Posterior vena cava (tissue), 2 donors: ENCODE results near the gene PLEKHA1. TPM values are rescaled to one million over a fixed set of nuclear protein-coding genes. Genes with fewer than 3 reads are reported as not detected.

ENCODE experiments used
- DNase-seq: peaks from one replicate; pipeline ENCODE4 v3.0.0-alpha.2; 2020; ENCODE audit warnings: low spot score
- intact Hi-C, 2 donors: fragments of 100-400 bp; cut with DNase I; formaldehyde crosslinking; loops; one replicate each; pipeline versions ENCODE4 v1.14.1 to v1.14.2; 2022 to 2023
- total RNA-seq, 2 donors: library from RNA; stranded (reverse); fragmentation: NEBNext Ultra II Directional; extraction: Animal tissue kit (Norgen Biotek cat#: 25700); gene quantifications; one replicate each; pipeline ENCODE4 v1.2.1, GENCODE V29; 2021
- donor health status: DM: yes; HTN: yes; CAD: no.
- donor health status: DM: yes; HTN: yes; CAD: no.

The PLEKHA1 gene
- total RNA-seq, 2 donors from 2014 or later = 29.3 to 42.3 TPM

DNA sequence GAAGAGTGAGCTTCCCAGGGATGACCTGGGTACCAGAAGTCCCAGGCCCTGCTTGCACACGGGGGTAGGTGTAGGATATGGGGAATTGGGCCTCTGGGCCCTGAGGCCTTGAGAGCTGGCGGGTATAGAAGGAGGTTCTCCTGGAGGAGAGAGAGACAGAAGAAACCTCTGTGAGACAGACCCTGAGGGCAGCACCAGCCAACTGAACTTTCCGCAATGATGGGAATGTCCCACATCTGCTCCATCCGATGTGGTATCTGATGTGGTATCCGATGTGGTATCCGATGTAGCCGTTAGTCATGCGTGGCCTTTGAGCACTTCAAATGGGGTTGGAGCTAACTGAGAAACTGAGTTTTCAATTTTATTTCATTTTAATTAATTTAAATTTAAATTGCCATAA, 30.6 kb upstream of the PLEKHA1 start:
- intact Hi-C loops = loop anchor here (5.0 to 10.0 kb wide), 2 partner anchors 47 to 91 kb away; no protein-coding TSS in a partner anchor
- DNase-seq = no peak

DNA sequence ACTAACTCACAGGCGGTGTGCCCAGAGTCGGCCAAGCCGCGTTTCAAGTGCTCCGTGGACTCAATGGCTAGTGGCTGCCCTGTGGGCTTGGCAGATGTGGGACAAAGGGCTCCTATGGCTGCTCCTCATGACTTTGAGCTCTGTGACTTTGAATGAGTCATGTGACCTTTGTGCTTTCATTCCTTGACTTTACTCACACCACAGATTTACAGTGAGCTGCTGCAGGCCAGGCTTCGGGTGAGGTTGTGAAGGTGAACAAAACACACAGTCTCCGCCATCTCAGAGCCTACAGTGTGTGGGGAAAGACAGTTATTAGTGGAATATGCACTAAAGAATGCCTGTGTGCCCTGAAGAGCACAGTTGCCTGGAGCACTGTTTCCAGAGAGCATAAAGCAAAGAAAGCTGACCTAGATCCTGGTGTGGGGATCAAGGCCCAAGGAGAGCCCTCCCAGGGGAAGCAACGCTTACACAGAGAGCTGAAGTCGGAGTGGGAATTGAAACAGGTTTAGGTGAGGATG, 29.7 kb upstream of the PLEKHA1 start:
- intact Hi-C loops = loop anchor here (5.0 to 10.0 kb wide), 2 partner anchors 47 to 90 kb away; no protein-coding TSS in a partner anchor
- DNase-seq = no peak

DNA sequence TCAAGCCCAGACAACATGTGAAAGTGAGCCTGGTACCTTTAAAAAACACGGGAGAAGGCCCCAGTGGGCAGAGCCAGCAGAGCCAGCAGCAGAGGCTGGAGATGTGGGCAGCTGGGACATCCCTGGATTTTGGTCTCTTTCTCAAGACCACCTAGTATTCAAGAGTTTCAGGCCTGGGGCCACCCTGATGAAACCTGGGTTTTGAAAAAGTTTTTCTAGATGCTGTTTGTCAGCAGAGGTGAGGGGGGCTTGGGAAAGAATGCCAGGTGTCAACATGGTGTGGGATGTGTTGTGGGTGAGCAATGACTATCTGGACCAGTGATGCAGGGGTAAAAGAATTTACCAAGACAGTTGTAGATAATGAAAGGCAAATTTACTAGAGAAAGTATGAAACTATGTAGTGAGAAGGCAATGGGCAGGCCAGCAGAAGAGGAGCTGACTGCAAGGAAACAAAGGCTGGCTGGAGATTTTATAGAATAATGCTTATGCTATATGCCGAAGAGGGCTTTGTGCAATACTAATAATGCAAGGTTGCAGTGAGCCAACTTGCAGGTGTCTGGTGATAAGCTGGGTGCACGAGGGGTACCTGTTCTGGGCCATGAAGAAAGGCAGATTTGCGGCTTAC, 28.1 kb upstream of the PLEKHA1 start:
- DNase-seq = no peak
- intact Hi-C loops = loop anchor here in 1 of 2 donors (10.0 kb wide), 1 partner anchor 88 kb away; no protein-coding TSS in a partner anchor

DNA sequence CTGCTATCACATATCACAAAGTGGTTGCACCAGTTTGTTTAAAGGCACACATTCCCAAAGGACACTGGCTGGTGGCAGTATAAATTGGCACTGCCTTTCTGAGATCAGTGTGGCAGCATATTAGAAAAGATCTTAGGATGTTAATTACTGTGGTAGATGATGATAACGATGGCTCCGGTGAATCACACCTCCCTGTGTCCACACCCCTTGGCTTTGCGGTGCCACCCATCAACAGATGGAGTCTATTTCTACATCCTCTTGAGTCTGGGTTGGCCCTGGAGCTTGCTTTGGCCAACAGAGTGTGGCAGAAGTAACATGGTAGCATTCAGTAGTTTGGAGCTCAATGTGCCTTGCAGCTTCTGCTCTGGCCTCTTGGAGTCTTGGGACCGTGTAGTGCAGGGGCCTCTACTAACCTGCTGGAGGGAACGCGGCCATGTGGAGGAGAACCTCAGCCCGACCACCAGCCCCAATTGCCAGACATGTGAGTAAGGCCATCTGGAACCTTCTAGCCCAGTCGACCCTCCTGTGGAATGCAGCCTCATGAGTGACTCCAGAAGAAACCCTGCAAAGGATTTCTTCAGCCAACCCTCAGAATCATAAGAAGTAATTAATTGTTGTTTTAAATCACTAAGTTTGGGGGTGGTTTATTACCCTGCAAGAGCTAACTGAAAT, 27.2 kb upstream of the PLEKHA1 start:
- intact Hi-C loops = loop anchor here in 1 of 2 donors (10.0 kb wide), 1 partner anchor 87 kb away; no protein-coding TSS in a partner anchor
- DNase-seq = no peak

DNA sequence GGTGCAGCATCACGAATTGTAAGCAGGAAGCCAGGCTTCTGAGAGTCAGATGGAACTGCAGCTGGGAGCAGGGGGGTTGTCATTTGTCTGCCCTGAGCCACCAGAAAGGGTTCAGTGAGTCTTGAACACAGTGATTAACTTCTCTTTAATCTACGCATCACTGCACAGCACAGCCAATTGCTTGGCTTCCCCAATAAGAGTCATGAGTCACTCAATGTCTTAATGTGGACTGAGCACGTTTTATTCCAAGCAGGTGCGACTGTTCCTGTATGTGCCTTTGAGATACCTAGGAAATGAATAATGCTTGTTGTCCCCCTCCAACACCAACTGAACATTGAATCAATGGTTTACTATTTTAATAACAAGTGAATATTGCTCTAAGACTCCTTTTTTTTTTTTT, 26.0 kb upstream of the PLEKHA1 start:
- intact Hi-C loops = loop anchor here in 1 of 2 donors (10.0 kb wide), 1 partner anchor 86 kb away; no protein-coding TSS in a partner anchor
- DNase-seq = peak; percentile 20

DNA sequence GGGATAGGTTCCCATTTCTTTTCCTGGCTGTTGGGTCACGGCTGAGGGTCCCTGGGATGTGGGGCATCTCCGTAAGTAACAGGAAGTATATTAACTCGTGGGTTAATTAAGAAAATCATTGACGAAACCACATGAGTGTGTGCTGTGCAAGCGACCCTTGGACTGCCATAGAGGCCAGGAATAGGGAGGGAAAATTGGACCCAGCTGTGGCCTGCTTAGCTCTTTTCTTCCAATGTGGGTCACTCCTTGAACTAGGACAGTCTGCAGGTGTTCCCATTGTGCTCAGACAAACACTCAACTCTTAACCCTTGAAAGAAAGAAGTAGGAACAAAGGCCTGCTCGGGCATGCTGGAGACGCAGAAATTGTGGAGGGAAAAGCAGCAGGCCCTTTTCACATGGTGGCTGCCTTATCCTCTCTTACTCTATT, 25.6 kb upstream of the PLEKHA1 start:
- peak; percentile 11 for DNase-seq
- intact Hi-C loops = loop anchor here in 1 of 2 donors (10.0 kb wide), 1 partner anchor 86 kb away; no protein-coding TSS in a partner anchor

DNA sequence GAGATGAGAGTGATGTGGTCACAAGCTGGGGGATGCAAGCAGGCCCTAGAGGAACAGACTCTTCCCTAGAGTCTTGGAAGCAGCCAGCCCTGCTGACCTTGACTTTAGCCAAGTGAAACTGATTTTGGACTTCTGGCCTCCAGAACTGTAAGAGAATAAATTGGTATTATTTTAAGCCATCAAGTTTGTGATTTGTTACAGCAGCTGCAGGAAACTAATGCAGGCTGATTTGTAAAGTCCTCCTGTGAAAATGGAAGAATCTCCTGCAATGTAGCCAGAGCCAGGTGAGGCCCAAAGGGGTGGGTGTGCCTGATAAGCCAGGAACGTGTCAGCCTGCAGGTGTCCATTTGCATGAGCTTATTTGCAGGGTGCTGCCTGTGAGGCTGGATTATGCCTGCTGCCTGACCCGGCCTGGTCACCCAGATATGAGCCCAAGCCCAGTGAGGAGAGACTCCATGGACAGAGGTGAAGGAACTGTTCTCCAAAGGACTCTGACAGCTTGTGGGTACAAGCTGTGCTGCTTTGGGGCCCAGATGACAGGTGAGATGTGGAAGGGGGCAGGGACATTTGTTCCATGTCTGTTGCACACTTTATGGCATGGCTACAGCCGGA, 24.6 kb upstream of the PLEKHA1 start:
- intact Hi-C loops = loop anchor here in 1 of 2 donors (10.0 kb wide), 1 partner anchor 85 kb away; no protein-coding TSS in a partner anchor
- DNase-seq = peak; percentile 48

DNA sequence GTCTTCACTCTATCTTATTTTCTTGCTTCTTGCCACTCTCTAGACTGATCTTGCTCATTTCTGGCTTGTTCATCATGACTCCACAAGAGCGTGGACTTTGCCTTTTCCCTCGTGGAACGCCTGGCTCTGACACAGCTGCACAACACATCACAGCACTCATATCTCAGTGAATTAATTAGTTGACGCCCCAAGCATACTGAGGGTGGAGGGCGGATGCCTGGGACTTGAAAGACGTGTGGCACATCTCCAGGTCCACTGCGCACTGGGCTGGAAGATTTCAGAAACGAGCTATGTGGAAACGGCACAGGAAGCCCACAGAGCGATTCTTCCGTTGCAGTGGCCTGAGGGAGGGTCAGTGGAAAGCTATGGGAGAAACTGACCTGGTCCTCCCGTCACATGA, 23.6 kb upstream of the PLEKHA1 start:
- intact Hi-C loops = no loop called here

DNA sequence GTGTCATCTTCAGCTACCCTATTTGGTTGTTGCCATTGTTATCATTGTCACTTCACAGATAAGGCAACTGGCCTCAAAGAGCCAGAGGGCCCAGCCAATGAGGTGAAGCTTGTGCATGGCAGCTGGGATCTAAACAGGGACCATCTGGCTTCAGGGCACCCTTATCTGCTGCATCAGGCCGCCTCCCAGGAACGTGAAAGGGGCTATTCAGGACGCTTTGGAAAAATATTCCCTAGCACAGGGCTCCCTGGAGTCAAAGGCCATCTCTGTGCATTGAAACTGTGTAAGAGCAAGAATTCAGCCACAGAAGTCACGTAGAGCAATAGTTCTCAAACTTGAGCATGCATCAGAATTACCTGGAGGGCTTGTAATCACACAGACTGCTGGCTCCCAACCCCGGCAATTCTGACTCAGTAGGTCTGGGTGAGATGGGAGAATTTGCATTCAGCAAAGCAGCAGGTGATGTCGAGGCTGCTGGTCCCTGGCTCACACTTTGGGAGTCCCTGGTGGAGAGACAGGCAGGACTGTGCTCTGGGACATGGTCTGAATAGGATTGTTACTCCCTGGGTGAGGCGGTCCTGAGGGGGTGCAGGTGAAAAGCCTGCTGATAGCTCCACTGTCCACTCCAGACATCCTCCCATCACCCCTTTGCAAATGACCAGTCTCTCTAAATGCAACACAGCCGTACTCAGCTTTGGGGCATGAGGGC, 21.5 kb upstream of the PLEKHA1 start:
- DNase-seq = peak; percentile 61
- intact Hi-C loops = no loop called here

More for the DNA sequence above, 23.6 kb upstream of the PLEKHA1 start:
- DNase-seq = peak; percentile 50

DNA sequence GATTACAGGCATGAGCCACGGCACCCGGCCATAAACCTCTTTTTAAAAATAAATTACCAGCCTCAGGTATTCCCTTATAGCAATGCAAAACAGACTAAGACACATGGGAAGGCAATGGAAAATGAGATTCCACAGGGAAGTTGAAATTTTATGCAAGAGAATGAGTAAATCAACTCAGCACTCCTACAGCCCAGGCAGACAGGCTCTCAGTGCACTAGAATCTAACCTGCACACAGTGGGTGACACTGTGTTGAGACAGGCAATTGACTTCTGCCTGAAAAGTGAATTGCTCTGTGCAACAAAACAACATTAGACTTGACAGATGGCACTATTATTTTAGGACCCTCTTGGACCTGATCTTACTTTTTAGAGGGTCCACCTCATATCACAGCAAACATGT, 20.1 kb upstream of the PLEKHA1 start:
- intact Hi-C loops = no loop called here

DNA sequence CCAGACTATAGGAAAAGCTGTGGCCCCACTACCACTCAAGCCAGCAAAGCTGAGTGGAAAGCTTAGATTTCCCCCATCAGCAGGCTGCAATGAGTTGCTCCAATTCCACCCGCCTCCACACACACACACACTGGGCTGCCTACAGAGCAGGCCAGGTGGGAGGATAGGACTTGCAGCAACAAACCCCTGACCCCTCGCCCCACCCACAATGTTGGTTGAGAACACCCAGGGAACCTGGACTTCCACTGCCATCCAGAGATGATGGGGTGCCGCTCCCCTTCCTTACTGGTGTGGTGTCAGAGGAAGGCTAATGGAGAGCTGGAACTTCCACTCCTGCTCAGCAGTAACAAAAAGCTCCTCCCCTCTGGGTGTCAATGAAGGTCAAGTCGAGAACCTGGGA, 16.8 kb upstream of the PLEKHA1 start:
- DNase-seq = no peak

More for the DNA sequence above, 20.1 kb upstream of the PLEKHA1 start:
- DNase-seq = no peak

DNA sequence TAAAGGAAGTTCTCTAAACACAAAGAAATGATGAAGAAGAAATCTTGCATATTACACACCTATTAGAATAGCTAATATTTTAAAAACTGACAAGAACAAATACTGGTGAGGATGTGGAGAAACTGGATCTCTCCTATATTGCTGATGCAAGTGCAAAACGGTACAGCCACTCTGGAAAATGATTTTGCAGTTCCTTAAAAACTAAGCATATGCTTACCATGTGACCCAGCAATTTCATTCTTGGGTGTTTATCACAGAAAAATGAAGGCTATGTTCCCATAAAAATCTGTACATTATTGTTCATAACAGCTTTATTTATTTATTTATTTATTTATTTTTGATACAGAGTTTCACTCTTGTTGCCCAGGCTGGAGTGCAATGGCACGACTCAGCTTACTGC, 14.9 kb upstream of the PLEKHA1 start:
- DNase-seq = no peak
- intact Hi-C loops = no loop called here

More for the DNA sequence above, 16.8 kb upstream of the PLEKHA1 start:
- intact Hi-C loops = no loop called here

DNA sequence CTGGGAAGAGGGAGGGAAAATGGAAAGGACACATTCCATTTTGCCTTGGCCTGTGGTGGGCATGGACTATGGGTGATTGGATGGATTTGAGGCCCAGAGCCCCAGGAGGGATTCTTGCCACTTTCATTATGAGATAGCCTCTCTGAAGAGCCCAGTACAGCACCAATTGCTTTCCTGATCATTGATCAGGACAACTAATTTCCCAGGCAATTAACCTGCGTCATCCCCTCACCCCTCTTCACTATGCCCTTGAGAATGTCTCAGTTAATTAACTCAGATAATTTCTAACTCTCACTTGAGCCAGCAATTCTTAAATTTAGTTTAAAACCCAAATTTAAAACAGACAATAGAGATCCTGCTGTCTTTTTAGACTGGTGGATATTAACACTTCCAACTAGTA, 13.5 kb upstream of the PLEKHA1 start:
- intact Hi-C loops = no loop called here
- DNase-seq = no peak

DNA sequence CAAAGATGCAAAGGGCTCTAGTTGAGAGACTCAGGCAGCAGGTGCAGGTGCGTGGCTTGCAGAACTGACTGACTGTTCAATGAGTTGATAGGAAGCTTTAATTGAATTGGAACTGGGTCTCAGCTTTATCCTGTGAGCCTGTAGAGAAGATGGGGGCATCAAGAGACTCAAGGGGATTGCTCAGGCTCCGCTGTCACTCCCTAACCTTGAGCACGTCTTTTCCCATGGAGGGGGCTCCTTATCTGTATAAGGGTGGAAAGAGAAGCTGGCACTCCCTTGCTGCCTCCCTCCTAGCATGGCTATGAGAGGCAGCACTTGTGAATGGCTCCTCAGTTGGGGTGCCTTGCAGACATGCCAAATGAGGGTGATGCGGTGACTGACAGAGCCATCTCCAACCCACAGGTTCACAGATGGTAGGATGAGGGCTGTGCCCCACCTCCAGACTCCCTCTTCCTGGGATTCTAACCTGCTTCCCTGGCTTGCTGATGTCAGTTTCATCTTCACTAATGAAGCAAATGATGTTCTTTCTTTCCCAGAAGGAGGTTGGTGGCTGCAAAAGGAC, 12.4 kb upstream of the PLEKHA1 start:
- no peak for DNase-seq

DNA sequence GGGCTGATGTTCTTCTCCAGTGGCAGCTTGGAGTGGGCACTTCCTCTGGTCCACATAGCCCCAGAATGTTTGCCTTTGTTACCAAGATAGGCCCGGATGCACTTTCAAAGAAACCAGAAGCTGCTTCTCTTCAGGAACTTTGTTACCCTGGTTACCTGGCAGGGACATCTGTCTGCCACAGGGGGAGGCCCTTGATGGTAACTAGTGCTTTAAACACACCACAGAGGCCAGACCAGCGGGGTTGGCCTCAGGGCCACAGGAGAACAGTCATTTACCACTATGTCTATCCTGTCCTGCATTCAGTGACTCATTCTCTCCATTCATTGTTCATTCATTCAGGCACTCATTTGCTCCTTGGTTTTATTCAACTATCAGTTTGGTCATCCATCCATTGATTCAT, 11.9 kb upstream of the PLEKHA1 start:
- intact Hi-C loops = no loop called here
- no peak for DNase-seq

More for the DNA sequence above, 12.4 kb upstream of the PLEKHA1 start:
- intact Hi-C loops = no loop called here

DNA sequence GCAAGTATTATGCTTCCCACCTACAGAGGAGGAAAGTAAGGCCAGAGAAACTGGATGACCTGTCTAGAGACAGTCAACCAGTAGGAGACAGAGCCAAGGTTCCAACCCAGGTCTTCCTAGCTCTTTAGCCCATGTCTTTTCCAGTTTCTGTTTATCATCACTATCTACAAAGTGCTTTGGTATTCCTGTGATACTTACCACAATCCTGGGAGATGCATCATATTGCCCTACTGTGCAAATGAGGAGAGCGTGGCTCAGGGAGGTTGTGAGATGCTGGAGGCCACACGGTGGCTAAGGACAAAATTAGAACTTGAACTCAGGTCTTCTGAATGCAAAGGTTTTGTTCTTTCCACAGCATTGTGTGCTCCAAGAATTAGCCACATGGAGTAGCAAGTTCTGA, 11.2 kb upstream of the PLEKHA1 start:
- DNase-seq = no peak
- intact Hi-C loops = no loop called here

DNA sequence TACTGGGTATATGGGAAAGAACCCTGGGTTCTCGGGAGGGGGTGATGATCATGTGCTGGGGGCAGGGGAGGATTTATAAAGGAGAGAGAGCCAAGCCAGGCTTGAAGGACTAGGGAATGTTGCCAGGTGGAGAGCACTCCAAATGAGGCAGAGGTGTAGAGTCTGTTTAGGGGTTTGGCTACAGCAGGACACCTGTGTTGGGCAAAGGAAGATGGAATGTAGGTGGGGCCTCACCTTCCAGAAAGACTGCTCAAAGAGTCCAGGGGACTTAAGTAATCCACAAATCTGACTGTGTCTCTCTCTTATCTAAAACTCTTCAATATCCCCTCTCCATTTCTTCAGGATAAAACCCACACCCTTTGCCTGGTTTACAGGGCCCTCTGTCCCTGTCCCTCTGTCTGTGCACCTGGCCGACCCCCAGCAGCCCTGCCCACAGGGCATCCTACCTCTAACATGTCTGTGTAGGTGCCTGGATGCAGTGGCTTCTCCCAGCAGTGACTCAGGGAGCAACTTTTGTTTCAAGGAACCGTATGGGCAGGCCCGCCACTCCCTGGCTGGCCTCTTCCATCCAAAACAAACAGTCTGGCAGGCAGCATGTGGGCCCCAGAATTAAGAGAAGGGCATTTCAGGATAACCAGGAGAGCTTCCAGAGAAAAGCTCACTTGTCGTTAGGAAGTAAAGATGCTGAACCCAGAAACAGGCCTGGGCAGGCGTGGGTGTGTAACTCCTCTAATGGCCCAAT, 10.6 kb upstream of the PLEKHA1 start:
- no peak for DNase-seq
- intact Hi-C loops = no loop called here

DNA sequence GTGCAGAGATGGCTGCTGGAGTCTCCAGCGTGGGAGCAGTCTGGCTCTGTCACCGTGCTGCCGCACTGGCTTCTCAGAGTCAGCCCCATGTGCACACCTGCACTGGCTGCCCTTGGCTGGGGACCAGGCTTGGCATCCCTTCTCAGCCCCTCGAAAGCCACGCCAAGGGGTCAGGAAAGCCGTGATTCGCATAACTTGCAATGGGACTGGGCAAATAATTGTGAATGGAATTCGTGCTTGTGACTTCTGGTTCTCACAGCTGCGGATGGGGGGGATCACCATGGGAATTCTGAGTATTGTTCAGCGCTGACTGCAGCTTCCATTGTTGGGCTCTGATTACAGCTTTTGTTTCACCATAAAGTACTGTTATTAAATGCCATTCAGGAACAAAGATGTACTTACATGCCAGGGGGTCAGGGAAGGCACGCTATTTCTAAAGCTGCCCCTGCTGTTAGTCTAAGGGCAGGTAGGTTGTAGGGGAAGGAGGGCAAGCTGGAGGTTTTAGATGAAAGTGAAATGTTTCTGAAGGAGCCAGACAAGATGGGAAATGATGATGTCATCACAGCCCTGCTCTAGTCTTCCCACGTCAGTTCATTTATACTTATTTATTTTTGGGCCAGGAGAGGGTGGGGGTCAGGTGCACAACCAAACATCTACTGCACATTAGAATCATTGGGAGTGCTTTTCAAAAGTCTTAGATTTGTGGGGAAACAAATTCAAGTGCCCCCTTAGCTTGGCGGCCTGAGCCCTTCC, 5.8 kb upstream of the PLEKHA1 start:
- intact Hi-C loops = no loop called here
- DNase-seq = no peak
